Parathyroid adenoma (tissue), 2 donors: Measurements from ENCODE around the gene MLLT3.
"Not testable (repeated sequence)": the region's sequence is repeated elsewhere in the genome, so short reads cannot be mapped to it uniquely, and the experiment has no call there.

Experiments
- H2AFZ ChIP-seq: fragments of 300-600 bp; sonication (generic); one replicate; pipeline ENCODE4 v1.7.0; 2017; ENCODE audit warnings: antibody characterized with exemption, mild to moderate bottlenecking
- H3K27ac ChIP-seq: fragments of 300-600 bp; sonication (generic); one replicate; pipeline ENCODE4 v1.7.0; 2017
- H3K27me3 ChIP-seq: fragments of 300-600 bp; sonication (generic); one replicate; pipeline ENCODE4 v1.7.0; 2017; ENCODE audit warnings: low read length; ENCODE audit not compliant: control insufficient read depth, insufficient read depth
- H3K36me3 ChIP-seq: fragments of 300-600 bp; sonication (generic); one replicate; pipeline ENCODE4 v1.7.0; 2017; ENCODE audit warnings: low read length; ENCODE audit not compliant: control insufficient read depth, insufficient read depth
- H3K4me1 ChIP-seq: fragments of 300-600 bp; sonication (generic); one replicate; pipeline ENCODE4 v1.7.0; 2017; ENCODE audit warnings: control low read depth
- H3K4me2 ChIP-seq: fragments of 300-600 bp; sonication (generic); one replicate; pipeline ENCODE4 v1.7.0; 2017; ENCODE audit warnings: low read length
- H3K4me3 ChIP-seq: fragments of 300-600 bp; sonication (generic); one replicate; pipeline ENCODE4 v1.7.0; 2017; ENCODE audit warnings: low read depth, low read length
- H3K79me2 ChIP-seq: fragments of 300-600 bp; sonication (generic); one replicate; pipeline ENCODE4 v1.7.0; 2017; ENCODE audit warnings: control low read depth
- H3K9ac ChIP-seq: fragments of 300-600 bp; sonication (generic); one replicate; pipeline ENCODE4 v1.7.0; 2017; ENCODE audit warnings: mild to moderate bottlenecking
- H3K9me3 ChIP-seq: fragments of 300-600 bp; sonication (generic); one replicate; pipeline ENCODE4 v1.7.0; 2017; ENCODE audit warnings: low read length; ENCODE audit not compliant: control insufficient read depth
- TF ChIP-seq, protein P1 (sequence below): fragments of 300-600 bp; sonication (generic); IDR thresholded peaks from one replicate; pipeline ENCODE4 v1.7.0; 2017; ENCODE audit warnings: antibody characterized with exemption, mild to moderate bottlenecking
- donor health status: primary hyperparathyroidism.

Gene MLLT3

GRCh38 chr9:20584968-20585643 is 37.2 kb downstream of the MLLT3 start:
- Histone ChIP-seq H3K4me2 (no peak overlapping the region), H3K79me2 (no peaks in the 10 kb centered on the region), H3K27ac (no peak overlapping the region), H3K27me3 (no peaks in the 10 kb centered on the region), H3K9ac (no peak overlapping the region), H3K4me1 (no peaks in the 10 kb centered on the region), H3K9me3 (no peaks in the 10 kb centered on the region), H3K36me3 (no peaks in the 10 kb centered on the region), H3K4me3 (no peak overlapping the region), H2AFZ (no peak overlapping the region)
- TF ChIP-seq, protein P1, sequence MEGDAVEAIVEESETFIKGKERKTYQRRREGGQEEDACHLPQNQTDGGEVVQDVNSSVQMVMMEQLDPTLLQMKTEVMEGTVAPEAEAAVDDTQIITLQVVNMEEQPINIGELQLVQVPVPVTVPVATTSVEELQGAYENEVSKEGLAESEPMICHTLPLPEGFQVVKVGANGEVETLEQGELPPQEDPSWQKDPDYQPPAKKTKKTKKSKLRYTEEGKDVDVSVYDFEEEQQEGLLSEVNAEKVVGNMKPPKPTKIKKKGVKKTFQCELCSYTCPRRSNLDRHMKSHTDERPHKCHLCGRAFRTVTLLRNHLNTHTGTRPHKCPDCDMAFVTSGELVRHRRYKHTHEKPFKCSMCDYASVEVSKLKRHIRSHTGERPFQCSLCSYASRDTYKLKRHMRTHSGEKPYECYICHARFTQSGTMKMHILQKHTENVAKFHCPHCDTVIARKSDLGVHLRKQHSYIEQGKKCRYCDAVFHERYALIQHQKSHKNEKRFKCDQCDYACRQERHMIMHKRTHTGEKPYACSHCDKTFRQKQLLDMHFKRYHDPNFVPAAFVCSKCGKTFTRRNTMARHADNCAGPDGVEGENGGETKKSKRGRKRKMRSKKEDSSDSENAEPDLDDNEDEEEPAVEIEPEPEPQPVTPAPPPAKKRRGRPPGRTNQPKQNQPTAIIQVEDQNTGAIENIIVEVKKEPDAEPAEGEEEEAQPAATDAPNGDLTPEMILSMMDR = no peak

GRCh38 chr9:20583088-20583487 is 39.2 kb downstream of the MLLT3 start:
- H3K27ac ChIP-seq, H3K9me3 ChIP-seq, H3K9ac ChIP-seq, H3K79me2 ChIP-seq, H3K27me3 ChIP-seq, H3K4me3 ChIP-seq, H3K4me1 ChIP-seq, H3K4me2 ChIP-seq, H3K36me3 ChIP-seq, H2AFZ ChIP-seq: not testable (repeated sequence)

DNA sequence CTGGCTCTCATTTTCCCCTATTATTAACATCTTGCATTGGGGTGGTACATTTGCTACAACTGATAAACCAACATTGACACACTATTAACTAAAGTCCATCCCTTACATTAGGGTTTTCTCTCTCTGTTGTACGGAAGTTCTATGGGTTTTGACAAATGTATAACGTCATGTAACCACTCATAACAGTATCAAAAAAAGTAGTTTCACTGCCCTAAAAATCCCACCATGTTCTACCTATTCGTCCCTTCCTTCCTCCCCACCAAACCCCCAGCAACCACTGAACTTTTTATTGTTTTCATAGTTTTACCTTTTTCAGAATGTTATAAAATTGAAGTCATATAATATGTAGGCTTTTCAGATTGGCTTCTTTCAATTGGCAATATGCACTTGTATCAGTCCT is 40.1 kb downstream of the MLLT3 start:
- Histone ChIP-seq H3K27ac (no peak overlapping the region), H2AFZ (no peak overlapping the region), H3K4me2 (no peak overlapping the region), H3K36me3 (no peaks in the 10 kb centered on the region), H3K9ac (no peak overlapping the region), H3K4me3 (no peak overlapping the region), H3K27me3 (no peaks in the 10 kb centered on the region), H3K79me2 (no peaks in the 10 kb centered on the region), H3K4me1 (no peaks in the 10 kb centered on the region), H3K9me3 (no peaks in the 10 kb centered on the region)
- TF ChIP-seq, protein P1 = no peak

- TF ChIP-seq, protein P1 = no peak
- H3K4me2 ChIP-seq = no peak overlapping the region
- no peaks in the 10 kb centered on the region for H3K36me3 ChIP-seq
- no peak overlapping the region for H2AFZ ChIP-seq
- no peaks in the 10 kb centered on the region for H3K9me3 ChIP-seq
- no peaks in the 10 kb centered on the region for H3K79me2 ChIP-seq
- H3K27ac ChIP-seq = no peak overlapping the region
- no peaks in the 10 kb centered on the region for H3K4me1 ChIP-seq
- no peaks in the 10 kb centered on the region for H3K27me3 ChIP-seq
- no peak overlapping the region for H3K4me3 ChIP-seq
- no peak overlapping the region for H3K9ac ChIP-seq
Observed at GRCh38 chr9:20580673-20581072, 41.6 kb downstream of the MLLT3 start.

DNA sequence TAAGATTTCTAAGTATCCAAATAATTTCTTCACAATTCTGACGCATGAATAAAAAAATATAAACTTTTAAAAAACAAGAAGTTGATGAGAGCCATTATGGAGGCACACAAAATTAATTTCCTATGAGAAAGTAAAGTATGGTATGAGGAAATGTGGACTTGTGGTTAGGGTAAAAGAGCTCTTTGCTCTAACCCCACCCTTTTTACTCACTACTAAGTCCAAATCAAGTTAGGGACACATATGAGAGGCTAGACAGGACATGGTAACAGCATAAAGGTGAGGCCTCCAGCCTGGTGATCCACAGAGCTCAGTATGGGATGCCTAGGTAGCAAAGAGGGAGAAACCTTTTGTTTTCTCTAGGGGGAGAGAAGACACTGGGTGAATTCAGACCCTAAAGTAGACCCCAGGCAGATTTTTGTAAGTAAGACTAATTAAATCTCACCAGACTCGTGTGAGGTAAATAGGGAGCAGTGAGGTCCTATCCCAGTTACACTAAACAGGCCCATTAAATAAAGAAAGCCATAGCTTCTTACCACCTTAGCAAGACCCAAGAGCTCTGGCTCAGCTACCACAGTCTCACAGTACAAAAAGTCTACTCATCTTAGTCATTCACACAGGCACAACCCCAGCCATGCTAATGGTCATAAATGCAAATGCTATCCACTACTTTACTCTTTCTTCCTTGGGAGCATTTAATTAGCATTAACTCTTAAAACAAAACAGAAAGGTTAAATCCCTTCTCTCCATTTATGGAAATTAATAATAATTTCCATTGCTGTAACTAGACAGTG is 42.6 kb downstream of the MLLT3 start:
- Histone ChIP-seq H3K36me3 (no peaks in the 10 kb centered on the region), H3K9me3 (no peaks in the 10 kb centered on the region), H3K4me1 (no peaks in the 10 kb centered on the region), H3K4me2 (no peak overlapping the region), H3K4me3 (no peak overlapping the region), H3K27me3 (no peaks in the 10 kb centered on the region), H3K27ac (no peak overlapping the region), H3K9ac (no peak overlapping the region), H2AFZ (no peak overlapping the region), H3K79me2 (no peaks in the 10 kb centered on the region)
- TF ChIP-seq, protein P1 = no peak
